Measurements from ENCODE around the gene UXS1. TPM values are rescaled to one million over a fixed set of nuclear protein-coding genes. Genes with fewer than 3 reads are reported as not detected.

The UXS1 gene
- total RNA-seq, 1 donor from 2014 or later = 37.6 TPM

DNA sequence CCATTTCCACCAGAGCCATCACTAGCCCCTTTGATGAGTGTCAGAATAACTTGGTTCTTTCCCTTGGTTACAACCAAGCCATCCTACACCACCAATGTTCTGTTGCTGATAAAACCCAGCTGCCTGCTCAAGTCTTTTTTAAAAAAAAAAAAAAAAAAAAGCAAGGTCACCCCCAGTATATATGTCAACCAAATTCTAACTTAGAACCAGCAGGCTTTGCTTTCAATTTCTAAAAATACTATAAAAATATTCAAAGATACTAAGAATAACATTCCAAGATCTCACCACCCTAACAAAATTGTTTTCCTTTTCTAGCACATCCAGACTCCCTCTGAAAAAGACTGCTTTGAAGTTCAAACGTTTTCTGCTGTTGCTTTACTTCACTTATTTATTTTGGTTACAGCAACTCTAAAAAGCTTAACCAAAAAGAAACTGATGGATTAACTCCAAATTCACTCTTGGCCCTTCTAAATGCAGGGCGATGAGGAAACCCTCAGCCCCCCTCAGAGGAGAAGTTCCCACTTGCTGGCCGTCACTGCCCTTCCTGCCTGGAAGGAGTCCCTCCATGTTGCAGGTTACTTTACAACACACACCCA is 10.9 kb downstream of the UXS1 start:
- Mint-ChIP-seq H3K27ac (no peak overlapping the region), H3K36me3 (ENCODE audit: low read depth) (peaks cover 25% of the 10 kb centered on the region), H3K4me3 (no peak overlapping the region), H3K27me3 (no peaks in the 10 kb centered on the region), H3K4me1 (peaks cover 32% of the 10 kb centered on the region), H3K9me3 (no peaks in the 10 kb centered on the region)
- intact Hi-C loops (cut with micrococcal nuclease) = no loop called here
- no peak for DNase-seq

DNA sequence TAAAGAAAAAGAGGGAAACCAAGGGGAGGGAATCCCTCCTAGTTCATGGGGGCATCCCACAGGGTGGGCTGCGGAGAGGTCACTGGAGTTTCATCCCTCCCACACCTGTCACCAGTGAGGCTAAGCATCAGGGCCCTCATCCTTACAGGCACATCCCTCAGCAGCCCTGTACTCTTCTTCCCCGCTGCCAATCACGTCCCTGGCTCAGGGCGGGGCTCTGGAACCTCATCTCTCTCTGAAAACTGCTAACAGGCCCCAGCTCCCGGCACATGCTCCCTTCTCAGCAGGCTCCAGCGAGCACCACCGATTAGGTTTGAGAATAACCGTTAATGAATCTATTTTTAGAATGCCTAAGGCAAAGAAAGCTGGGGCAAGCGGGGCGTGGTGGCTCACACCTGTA is 13.0 kb downstream of the UXS1 start:
- no peaks in the 10 kb centered on the region for H3K27me3 Mint-ChIP-seq
- H3K27ac Mint-ChIP-seq = no peak overlapping the region
- peaks cover 25% of the 10 kb centered on the region for H3K4me1 Mint-ChIP-seq
- no peaks in the 10 kb centered on the region for H3K9me3 Mint-ChIP-seq
- peaks cover 21% of the 10 kb centered on the region for H3K36me3 Mint-ChIP-seq (ENCODE audit: low read depth)
- no peak for DNase-seq
- intact Hi-C loops (cut with micrococcal nuclease) = no loop called here
- H3K4me3 Mint-ChIP-seq = no peak overlapping the region

DNA sequence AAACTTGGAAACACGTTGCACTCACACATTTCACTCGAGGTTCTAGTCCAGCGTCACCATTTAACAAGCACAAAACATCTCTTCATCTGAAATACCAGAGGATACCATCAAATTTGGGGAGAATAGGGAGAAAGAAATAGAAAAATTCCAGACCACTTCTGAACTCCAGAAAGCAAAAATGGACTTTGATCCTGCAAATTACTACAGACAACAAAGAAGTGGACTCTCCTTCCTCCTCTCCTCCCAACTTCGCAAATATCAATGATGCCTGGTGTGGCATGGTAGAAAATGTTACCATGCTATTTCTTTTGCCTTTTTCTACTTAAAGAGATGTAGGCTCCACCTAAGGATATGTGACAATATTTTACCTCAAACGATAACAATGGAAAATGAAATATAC is 13.5 kb downstream of the UXS1 start:
- DNase-seq = no peak
- Mint-ChIP-seq H3K36me3 (ENCODE audit: low read depth) (peaks cover 18% of the 10 kb centered on the region), H3K27me3 (no peaks in the 10 kb centered on the region), H3K27ac (no peak overlapping the region), H3K4me3 (no peak overlapping the region), H3K4me1 (peaks cover 24% of the 10 kb centered on the region), H3K9me3 (no peaks in the 10 kb centered on the region)
- intact Hi-C loops (cut with micrococcal nuclease) = no loop called here

- DNase-seq = no peak
- Mint-ChIP-seq H3K27me3 (no peaks in the 10 kb centered on the region), H3K4me3 (no peak overlapping the region), H3K36me3 (ENCODE audit: low read depth) (peaks cover 11% of the 10 kb centered on the region), H3K9me3 (no peaks in the 10 kb centered on the region), H3K27ac (no peak overlapping the region), H3K4me1 (peaks cover 15% of the 10 kb centered on the region)
- intact Hi-C loops (cut with micrococcal nuclease) = no loop called here
Measured at GRCh38 chr2:106178716-106179115, 15.4 kb downstream of the UXS1 start.

DNA sequence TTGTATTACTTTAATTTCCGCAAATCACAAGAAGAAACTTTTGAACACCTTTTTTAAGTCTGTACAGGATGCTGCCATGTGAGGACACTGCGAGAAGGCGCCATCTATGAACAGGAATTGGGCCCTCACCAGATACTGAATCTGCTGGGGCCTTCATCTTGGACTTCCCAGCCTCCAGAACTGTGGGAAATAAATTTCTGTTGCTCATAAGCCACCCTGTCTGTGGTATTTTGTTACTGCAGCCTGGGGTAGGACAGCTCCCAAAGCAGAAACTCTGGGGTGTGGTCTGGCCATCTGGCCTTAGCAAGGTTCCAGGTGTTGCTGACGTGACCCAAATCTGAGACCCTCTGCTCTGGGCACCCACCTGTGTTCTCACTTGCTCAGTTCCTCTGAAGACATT is 16.5 kb downstream of the UXS1 start:
- peaks cover 11% of the 10 kb centered on the region for H3K4me1 Mint-ChIP-seq
- peaks cover 9% of the 10 kb centered on the region for H3K36me3 Mint-ChIP-seq (ENCODE audit: low read depth)
- no peaks in the 10 kb centered on the region for H3K27me3 Mint-ChIP-seq
- no peaks in the 10 kb centered on the region for H3K9me3 Mint-ChIP-seq
- H3K4me3 Mint-ChIP-seq = no peak overlapping the region
- H3K27ac Mint-ChIP-seq = no peak overlapping the region
- no peak for DNase-seq
- intact Hi-C loops (cut with micrococcal nuclease) = no loop called here

DNA sequence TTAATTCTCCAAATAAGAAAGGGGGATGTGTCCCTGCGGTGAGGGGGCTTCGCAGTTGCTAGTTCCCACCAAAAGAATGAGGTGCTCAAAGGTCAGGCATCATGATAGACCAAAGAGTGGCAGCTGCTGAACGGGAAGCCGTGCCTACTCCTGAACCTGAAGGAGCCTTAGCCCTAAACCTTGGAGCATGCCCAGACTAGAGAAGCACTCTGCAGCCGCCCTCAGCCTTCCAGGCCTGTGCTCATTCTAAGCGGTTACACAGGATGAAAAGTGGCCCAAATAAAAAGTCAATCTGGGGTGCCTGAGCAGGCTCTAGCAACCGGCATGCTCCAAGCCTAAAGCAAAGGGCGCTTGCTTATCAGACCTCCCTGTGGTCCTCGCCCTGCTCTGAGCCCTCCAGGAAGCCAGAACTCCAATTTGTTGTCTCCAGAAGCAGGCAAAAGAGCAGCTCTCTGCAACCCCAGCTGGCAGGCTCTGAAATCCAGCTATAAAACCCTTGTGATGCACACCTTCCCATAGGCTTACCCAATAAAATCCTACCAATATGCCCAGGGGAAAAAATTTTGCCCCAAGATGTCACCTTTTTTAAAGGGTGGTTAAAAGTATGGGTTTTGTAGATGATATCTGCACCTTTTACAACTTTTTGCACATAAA is 17.5 kb downstream of the UXS1 start:
- intact Hi-C loops (cut with micrococcal nuclease) = no loop called here
- Mint-ChIP-seq H3K9me3 (no peaks in the 10 kb centered on the region), H3K27me3 (no peaks in the 10 kb centered on the region), H3K36me3 (ENCODE audit: low read depth) (peaks cover 9% of the 10 kb centered on the region), H3K4me1 (peaks cover 11% of the 10 kb centered on the region), H3K4me3 (no peak overlapping the region), H3K27ac (no peak overlapping the region)
- DNase-seq = no peak

DNA sequence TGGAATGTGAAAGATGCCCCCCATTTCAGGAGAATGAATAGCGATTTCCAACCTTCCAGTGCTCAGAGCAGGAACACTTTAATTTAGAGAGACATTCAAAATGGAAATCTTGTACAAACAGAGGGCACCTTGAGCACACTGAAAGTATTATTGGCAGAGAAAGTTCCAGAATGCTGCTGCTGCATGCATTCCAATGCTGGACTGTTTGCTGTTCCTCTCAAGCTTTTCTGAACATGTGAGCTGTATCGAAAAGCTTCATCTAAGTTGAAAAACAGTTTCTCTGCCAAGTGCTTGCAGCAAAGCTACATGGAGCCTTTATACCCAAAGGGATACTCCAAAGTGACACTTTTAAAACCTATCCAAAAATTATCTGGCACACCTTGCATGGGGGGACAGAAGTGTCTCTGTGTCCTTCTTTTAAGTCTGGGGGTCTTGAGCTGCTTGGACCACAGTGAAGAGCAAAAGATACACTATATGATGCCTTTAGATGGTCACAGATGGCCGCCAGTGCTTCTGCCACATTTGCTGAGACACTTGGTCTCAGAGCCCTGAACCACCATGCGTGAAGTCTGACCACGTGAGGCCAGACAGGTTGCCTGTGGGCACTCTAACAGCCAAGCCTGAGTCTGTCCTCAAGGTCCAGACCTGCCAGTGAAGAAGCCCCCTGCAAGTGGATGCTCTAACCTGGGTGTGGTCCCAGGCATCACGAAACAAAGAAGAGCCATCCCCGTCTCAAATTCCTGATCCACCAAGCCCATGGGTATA is 18.8 kb downstream of the UXS1 start:
- Mint-ChIP-seq H3K4me1 (peaks cover 11% of the 10 kb centered on the region), H3K27me3 (no peaks in the 10 kb centered on the region), H3K27ac (no peak overlapping the region), H3K4me3 (no peak overlapping the region), H3K9me3 (no peaks in the 10 kb centered on the region), H3K36me3 (ENCODE audit: low read depth) (peaks cover 9% of the 10 kb centered on the region)
- intact Hi-C loops (cut with micrococcal nuclease) = no loop called here
- no peak for DNase-seq

- intact Hi-C loops (cut with micrococcal nuclease) = no loop called here
- no peak overlapping the region for H3K27ac Mint-ChIP-seq
- H3K27me3 Mint-ChIP-seq = no peaks in the 10 kb centered on the region
- peaks cover 8% of the 10 kb centered on the region for H3K36me3 Mint-ChIP-seq (ENCODE audit: low read depth)
- no peak for DNase-seq
- no peaks in the 10 kb centered on the region for H3K9me3 Mint-ChIP-seq
- H3K4me1 Mint-ChIP-seq = peaks cover 9% of the 10 kb centered on the region
- H3K4me3 Mint-ChIP-seq = no peak overlapping the region
Measured at GRCh38 chr2:106174056-106174455, 20.0 kb downstream of the UXS1 start.

DNA sequence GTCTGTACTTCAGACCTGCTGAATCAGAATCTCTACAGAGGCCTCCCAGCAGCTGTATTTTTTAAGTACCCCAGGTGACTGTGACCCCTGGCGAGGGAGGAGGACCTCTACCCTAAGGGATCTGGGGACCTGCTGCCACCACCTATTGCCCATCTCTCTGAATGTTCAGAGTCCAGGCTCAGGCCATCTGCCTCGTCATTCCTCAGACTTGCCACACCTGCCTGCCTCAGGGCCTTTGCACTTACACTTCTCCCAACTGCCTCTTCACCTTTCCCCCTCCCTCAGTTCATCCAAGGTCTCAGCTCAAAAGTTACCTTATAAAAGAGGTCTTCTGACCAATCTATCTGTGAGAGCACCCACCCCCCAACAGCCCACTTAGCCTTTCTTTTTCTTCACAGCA is 21.5 kb downstream of the UXS1 start:
- intact Hi-C loops (cut with micrococcal nuclease) = no loop called here
- no peaks in the 10 kb centered on the region for H3K9me3 Mint-ChIP-seq
- H3K27ac Mint-ChIP-seq = no peak overlapping the region
- H3K4me1 Mint-ChIP-seq = peaks cover 12% of the 10 kb centered on the region
- H3K36me3 Mint-ChIP-seq (ENCODE audit: low read depth) = peaks cover 2% of the 10 kb centered on the region
- no peak overlapping the region for H3K4me3 Mint-ChIP-seq
- DNase-seq = no peak
- H3K27me3 Mint-ChIP-seq = no peaks in the 10 kb centered on the region

GRCh38 chr2:106168657-106169056 is 25.4 kb downstream of the UXS1 start:
- H3K4me3 Mint-ChIP-seq = no peak overlapping the region
- H3K36me3 Mint-ChIP-seq (ENCODE audit: low read depth) = peaks cover 12% of the 10 kb centered on the region
- H3K27ac Mint-ChIP-seq = no peak overlapping the region
- no peaks in the 10 kb centered on the region for H3K27me3 Mint-ChIP-seq
- H3K9me3 Mint-ChIP-seq = peaks cover 4% of the 10 kb centered on the region
- H3K4me1 Mint-ChIP-seq = peaks cover 23% of the 10 kb centered on the region
- DNase-seq = no peak
- intact Hi-C loops (cut with micrococcal nuclease) = no loop called here

DNA sequence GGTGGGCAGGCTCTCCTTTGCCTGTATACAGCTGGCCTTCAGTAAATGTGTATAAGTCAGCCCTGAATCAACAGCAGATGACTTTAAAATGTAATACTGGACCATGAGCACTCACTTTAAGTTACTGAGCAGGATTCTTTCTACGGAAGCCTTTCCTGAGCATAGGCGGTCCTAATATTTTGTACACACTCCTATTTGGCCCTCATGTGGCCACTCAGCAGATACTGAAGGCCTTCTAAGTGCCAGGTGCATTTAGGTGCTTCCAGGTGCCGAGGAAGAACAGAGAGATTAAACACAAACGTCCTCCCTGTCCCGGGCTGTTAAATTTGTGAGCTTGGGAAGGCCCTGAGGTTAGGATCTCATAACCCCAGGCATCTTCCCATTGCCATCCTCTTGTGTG is 27.0 kb downstream of the UXS1 start:
- Mint-ChIP-seq H3K9me3 (peaks cover 4% of the 10 kb centered on the region), H3K36me3 (ENCODE audit: low read depth) (peaks cover 22% of the 10 kb centered on the region), H3K27me3 (no peaks in the 10 kb centered on the region), H3K27ac (no peak overlapping the region), H3K4me1 (peaks cover 26% of the 10 kb centered on the region), H3K4me3 (no peak overlapping the region)
- DNase-seq = no peak
- intact Hi-C loops (cut with micrococcal nuclease) = no loop called here

GRCh38 chr2:106165561-106165960 is 28.5 kb downstream of the UXS1 start:
- Mint-ChIP-seq H3K4me1 (peaks cover 38% of the 10 kb centered on the region), H3K27ac (no peak overlapping the region), H3K9me3 (peaks cover 4% of the 10 kb centered on the region), H3K27me3 (no peaks in the 10 kb centered on the region), H3K4me3 (no peak overlapping the region), H3K36me3 (ENCODE audit: low read depth) (peaks cover 25% of the 10 kb centered on the region)
- no peak for DNase-seq
- intact Hi-C loops (cut with micrococcal nuclease) = no loop called here

DNA sequence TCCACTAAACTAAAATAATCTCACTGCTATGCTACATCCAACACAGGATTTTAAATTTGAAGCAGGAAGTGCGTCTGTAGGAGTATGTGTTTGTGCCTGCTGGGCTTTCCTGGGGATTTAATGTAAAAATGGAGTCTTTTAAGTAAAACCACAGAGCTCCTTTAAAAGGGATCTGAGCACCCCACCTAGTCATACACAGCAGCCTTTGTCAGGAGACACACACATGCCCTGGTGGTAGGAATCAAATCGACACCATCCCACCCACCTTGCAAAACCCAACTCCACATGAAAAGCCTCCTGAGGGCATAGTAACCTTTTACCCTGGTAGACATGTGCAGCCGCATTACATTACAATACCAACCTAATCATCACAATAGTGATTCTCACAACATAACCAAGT is 29.1 kb downstream of the UXS1 start:
- peaks cover 4% of the 10 kb centered on the region for H3K9me3 Mint-ChIP-seq
- intact Hi-C loops (cut with micrococcal nuclease) = no loop called here
- H3K4me3 Mint-ChIP-seq = no peak overlapping the region
- H3K4me1 Mint-ChIP-seq = peaks cover 43% of the 10 kb centered on the region
- peaks cover 25% of the 10 kb centered on the region for H3K36me3 Mint-ChIP-seq (ENCODE audit: low read depth)
- no peaks in the 10 kb centered on the region for H3K27me3 Mint-ChIP-seq
- DNase-seq = no peak
- peak overlapping the region; percentile 4 for H3K27ac Mint-ChIP-seq

GRCh38 chr2:106163948-106164545 is 30.1 kb downstream of the UXS1 start:
- Mint-ChIP-seq H3K4me3 (no peak overlapping the region), H3K36me3 (ENCODE audit: low read depth) (peaks cover 27% of the 10 kb centered on the region), H3K9me3 (peaks cover 4% of the 10 kb centered on the region), H3K4me1 (peaks cover 48% of the 10 kb centered on the region), H3K27me3 (no peaks in the 10 kb centered on the region), H3K27ac (no peak overlapping the region)
- DNase-seq = no peak
- intact Hi-C loops (cut with micrococcal nuclease) = loop anchor here (5.0 kb wide), 1 partner anchor 37 kb away; no protein-coding TSS in a partner anchor

Measured in activated CD4-positive, alpha-beta T cell treated with anti-CD3 and anti-CD28 coated beads, Interleukin-2, amount 10 ng/mL, durations not matched to agents 24 days and 14 days (primary cell).